ENCODE results near the gene RTN4RL2. TPM values are rescaled to one million over a fixed set of nuclear protein-coding genes. Genes with fewer than 3 reads are reported as not detected.
A peak's percentile ranks its signal among the peaks of the same experiment; 100 is the strongest.

Gene RTN4RL2
- total RNA-seq, 1 experiment from 2014 or later, result 0.90 TPM

- Histone ChIP-seq H3K27me3 (ENCODE audit: control insufficient read depth, insufficient read depth, low read length) (no peaks in the 10 kb centered on the region), H3K4me3 (ENCODE audit: low read depth in 2 of 2, low read length in 2 of 2) (peak overlapping the region; percentile 33 to 62), H3K9me3 (ENCODE audit: control insufficient read depth, insufficient read depth, low read depth, low read length) (no peaks in the 10 kb centered on the region), H3K27ac (ENCODE audit: low read length) (no peak overlapping the region), H3K36me3 (ENCODE audit: control insufficient read depth, insufficient read depth, low read length) (no peaks in the 10 kb centered on the region), H3K4me1 (ENCODE audit: control insufficient read depth, insufficient read depth, low read length) (peaks cover 6% of the 10 kb centered on the region; the same call in 1 of the 2 replicates)
- in situ Hi-C loops (cut with HindIII; ENCODE audit: low pct_unique_long_range_greater_than_20kb, low sequenced_read_pairs) (no loop called here), intact Hi-C loops (cut with micrococcal nuclease; ENCODE audit: unreplicated experiment) (no loop called here)
- ATAC-seq (peak; percentile 99), DNase-seq (ENCODE audit: low read depth, low spot score) (no peak)
- POLR2A ChIA-PET, result interaction anchor here (0.7 kb wide), 1 partner anchor 16 kb away, joined by 4 read pairs; the partner anchor contains the start of gene SLC43A1
- no peak for TF ChIP-seq TCF7L2 (IDR thresholded peaks at IDR 0.05; ENCODE audit: low read depth, low read length)
- no peak for TF ChIP-seq CTCF (IDR thresholded peaks at IDR 0.05)
- no peak for TF ChIP-seq SIN3A (IDR thresholded peaks at IDR 0.05; ENCODE audit: borderline replicate concordance, insufficient read depth, low read depth, low read length)
- CTCF ChIA-PET, result no interaction called here
- no TSS peak for BruUV-seq (replicated peaks)
Measured at GRCh38 chr11:57499413-57499982, 39.2 kb downstream of the RTN4RL2 start.

GRCh38 chr11:57499983-57500461 is 39.7 kb downstream of the RTN4RL2 start:
- intact Hi-C loops (cut with micrococcal nuclease; ENCODE audit: unreplicated experiment) (no loop called here), in situ Hi-C loops (cut with HindIII; ENCODE audit: low pct_unique_long_range_greater_than_20kb, low sequenced_read_pairs) (no loop called here)
- no peak for TF ChIP-seq TCF7L2 (IDR thresholded peaks at IDR 0.05; ENCODE audit: low read depth, low read length)
- TF ChIP-seq SIN3A (IDR thresholded peaks at IDR 0.05; ENCODE audit: borderline replicate concordance, insufficient read depth, low read depth, low read length), result no peak
- TF ChIP-seq POLR2AphosphoS5 (IDR thresholded peaks at IDR 0.05; ENCODE audit: low read depth, low read length), result no peak
- TF ChIP-seq REST (IDR thresholded peaks at IDR 0.05; ENCODE audit: insufficient read depth in 1 of 2, low read depth in 2 of 2, low read length in 1 of 2), result no peak
- no peak for TF ChIP-seq CTCF (IDR thresholded peaks at IDR 0.05)
- Histone ChIP-seq H3K9me3 (ENCODE audit: control insufficient read depth, insufficient read depth, low read depth, low read length) (no peaks in the 10 kb centered on the region), H3K27ac (ENCODE audit: low read length) (no peak overlapping the region), H3K27me3 (ENCODE audit: control insufficient read depth, insufficient read depth, low read length) (no peaks in the 10 kb centered on the region), H3K4me1 (ENCODE audit: control insufficient read depth, insufficient read depth, low read length) (peaks cover 6% of the 10 kb centered on the region; the same call in 1 of the 2 replicates), H3K4me3 (ENCODE audit: low read depth in 2 of 2, low read length in 2 of 2) (peak overlapping the region; percentile 33 to 62), H3K36me3 (ENCODE audit: control insufficient read depth, insufficient read depth, low read length) (no peaks in the 10 kb centered on the region)
- POLR2A ChIA-PET, result no interaction called here
- DNase-seq (ENCODE audit: low read depth, low spot score) (no peak), ATAC-seq (peak; percentile 47)
- CTCF ChIA-PET, result no interaction called here
- no TSS peak for BruUV-seq (replicated peaks)
